ENCODE results near the gene SIGLEC8.

DNA sequence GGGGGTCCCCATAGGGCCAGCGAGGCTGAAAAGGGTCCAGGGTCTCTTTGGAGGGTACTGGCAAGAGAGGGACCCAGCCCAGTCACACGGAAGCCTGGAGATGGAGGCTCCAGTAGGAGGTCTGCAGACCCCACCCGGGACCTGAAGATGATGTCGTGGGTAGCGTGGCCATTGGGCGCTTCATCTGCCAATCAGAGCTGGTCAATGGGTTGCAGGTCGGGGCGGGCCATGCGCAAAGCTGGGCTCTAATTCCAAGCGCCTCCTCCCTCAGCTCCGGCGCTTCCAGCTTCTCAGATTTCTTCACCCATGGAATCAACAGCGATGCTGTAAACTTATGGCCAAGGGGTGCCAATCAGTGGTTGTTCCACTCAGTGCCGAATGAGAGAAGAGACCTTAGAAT lies 32.4 kb upstream of the SIGLEC8 start:
- TF ChIP-seq, protein P1, sequence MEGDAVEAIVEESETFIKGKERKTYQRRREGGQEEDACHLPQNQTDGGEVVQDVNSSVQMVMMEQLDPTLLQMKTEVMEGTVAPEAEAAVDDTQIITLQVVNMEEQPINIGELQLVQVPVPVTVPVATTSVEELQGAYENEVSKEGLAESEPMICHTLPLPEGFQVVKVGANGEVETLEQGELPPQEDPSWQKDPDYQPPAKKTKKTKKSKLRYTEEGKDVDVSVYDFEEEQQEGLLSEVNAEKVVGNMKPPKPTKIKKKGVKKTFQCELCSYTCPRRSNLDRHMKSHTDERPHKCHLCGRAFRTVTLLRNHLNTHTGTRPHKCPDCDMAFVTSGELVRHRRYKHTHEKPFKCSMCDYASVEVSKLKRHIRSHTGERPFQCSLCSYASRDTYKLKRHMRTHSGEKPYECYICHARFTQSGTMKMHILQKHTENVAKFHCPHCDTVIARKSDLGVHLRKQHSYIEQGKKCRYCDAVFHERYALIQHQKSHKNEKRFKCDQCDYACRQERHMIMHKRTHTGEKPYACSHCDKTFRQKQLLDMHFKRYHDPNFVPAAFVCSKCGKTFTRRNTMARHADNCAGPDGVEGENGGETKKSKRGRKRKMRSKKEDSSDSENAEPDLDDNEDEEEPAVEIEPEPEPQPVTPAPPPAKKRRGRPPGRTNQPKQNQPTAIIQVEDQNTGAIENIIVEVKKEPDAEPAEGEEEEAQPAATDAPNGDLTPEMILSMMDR (IDR thresholded peaks at IDR 0.05; ENCODE audit: low read depth, low read length, poor library complexity, severe bottlenecking) = no peak
- TF ChIP-seq EZH2phosphoT487 (IDR thresholded peaks at IDR 0.05; ENCODE audit: borderline replicate concordance, low read length) = no peak

Data from DOHH2 (cell line).